HepG2 (cell line): ENCODE data around the gene OLAH. TPM values are rescaled to one million over a fixed set of nuclear protein-coding genes. Genes with fewer than 3 reads are reported as not detected.

Experiments
- ARID2 ChIP-seq: sonication (generic); formaldehyde crosslinking; IDR thresholded peaks from 2 replicates; pipeline ENCODE4 v1.8.1; 2022; ENCODE audit warnings: mild to moderate bottlenecking, missing genetic modification reagents, borderline replicate concordance
- CHD4 ChIP-seq: fragments of 200-600 bp; sonication (generic); IDR thresholded peaks from 2 replicates; pipeline ENCODE4 v1.7.0; 2017; ENCODE audit warnings: mild to moderate bottlenecking, low read length, borderline replicate concordance
- HOXA3 ChIP-seq: sonication (generic); formaldehyde crosslinking; IDR thresholded peaks from 2 replicates; pipeline ENCODE4 v1.5.0; 2020; ENCODE audit warnings: missing genetic modification reagents
- KLF6 ChIP-seq: IDR thresholded peaks from 2 replicates; pipeline ENCODE4 v1.8.0; 2016; ENCODE audit warnings: missing biosample characterization, missing genetic modification reagents
- NFAT5 ChIP-seq: sonication (generic); formaldehyde crosslinking; IDR thresholded peaks from 2 replicates; pipeline ENCODE4 v1.4.0; 2020; ENCODE audit warnings: missing genetic modification reagents
- NFYC ChIP-seq: IDR thresholded peaks from 2 replicates; pipeline ENCODE4 v1.6.1; 2016; ENCODE audit warnings: missing genetic modification reagents, missing compliant biosample characterization
- XRCC5 ChIP-seq: fragments of 200-400 bp; formaldehyde crosslinking; optimal IDR thresholded peaks from 2 replicates; pipeline ENCODE3; 2017; ENCODE audit warnings: mild to moderate bottlenecking, low read length
- ZBTB43 ChIP-seq: sonication (generic); formaldehyde crosslinking; conservative IDR thresholded peaks from 2 replicates; pipeline ENCODE4 v1.4.0; 2020; ENCODE audit warnings: missing genetic modification reagents
- ZFX ChIP-seq: sonication (generic); formaldehyde crosslinking; IDR thresholded peaks from 2 replicates; pipeline ENCODE4 v1.4.0; 2020; ENCODE audit warnings: mild to moderate bottlenecking, low read depth, missing genetic modification reagents, moderate library complexity
- ZNF143 ChIP-seq: sonication (generic); formaldehyde crosslinking; IDR thresholded peaks from 2 replicates; pipeline ENCODE4 v1.4.0; 2020; ENCODE audit warnings: missing genetic modification reagents
- ZNF20 ChIP-seq: sonication (generic); formaldehyde crosslinking; IDR thresholded peaks from 2 replicates; pipeline ENCODE4 v1.4.0; 2020; ENCODE audit warnings: mild to moderate bottlenecking, moderate library complexity, missing genetic modification reagents
- ZNF512B ChIP-seq: sonication (generic); formaldehyde crosslinking; IDR thresholded peaks from 2 replicates; pipeline ENCODE4 v1.5.1; 2020; ENCODE audit warnings: missing genetic modification reagents, mild to moderate bottlenecking, borderline replicate concordance
- ZNF530 ChIP-seq: sonication (generic); formaldehyde crosslinking; IDR thresholded peaks from 2 replicates; pipeline ENCODE4 v1.5.0; 2020; ENCODE audit warnings: low read depth, mild to moderate bottlenecking, missing genetic modification reagents
- ZNF746 ChIP-seq: sonication (generic); formaldehyde crosslinking; IDR thresholded peaks from 2 replicates; pipeline ENCODE4 v1.8.0; 2022; ENCODE audit warnings: mild to moderate bottlenecking, missing genetic modification reagents
- ZNF772 ChIP-seq: sonication (generic); formaldehyde crosslinking; IDR thresholded peaks from 2 replicates; pipeline ENCODE4 v1.5.0; 2020; ENCODE audit warnings: mild to moderate bottlenecking, missing genetic modification reagents
- polyA plus RNA-seq, 8 experiments: library from polyadenylated mRNA; depleted of rRNA in 3 of 8; stranded (reverse) in 7 of 8; unstranded in 1 of 8; fragments of >200 nt; fragmentation: Illumina TruSeq in 4 of 8; extraction: Trizol in 4 of 8; gene quantifications; 2 replicates each; pipeline versions ENCODE4 v1.2.1 to v1.2.3, GENCODE V29; 2011 to 2016; ENCODE audit warnings: low read depth in 4 of 8, missing spikeins in 1 of 8, mixed read lengths in 1 of 8; ENCODE audit not compliant: insufficient read depth in 1 of 8
- total RNA-seq, 5 experiments: library from RNA; depleted of rRNA; stranded (reverse); fragments of >200 nt; fragmentation: Illumina TruSeq; extraction: Trizol; gene quantifications; 2 replicates each; pipeline ENCODE4 v1.2.3, GENCODE V29; 2016; ENCODE audit warnings: low read depth in 1 of 5
- TF ChIP-seq, protein P1 (sequence below): sonication (generic); formaldehyde crosslinking; IDR thresholded peaks from 2 replicates; pipeline ENCODE4 v1.4.0; 2020; ENCODE audit warnings: missing genetic modification reagents
- TF ChIP-seq, protein P2 (sequence below): sonication (generic); formaldehyde crosslinking; IDR thresholded peaks from 2 replicates; pipeline ENCODE4 v1.8.0; 2022; ENCODE audit warnings: mild to moderate bottlenecking, missing genetic modification reagents

Gene OLAH
- total and polyA plus RNA-seq, 2 of the 13 experiments (the other 11 are each of a cell fraction or from before 2014, with no cell fraction given) = 0.13 TPM; not detected in 1

- TF ChIP-seq ZNF512B (CRISPR knock-in tag) (no peak), ZFX (peak; percentile 98), HOXA3 (CRISPR knock-in tag) (peak; percentile 66), ZNF746 (CRISPR knock-in tag) (no peak), ZNF772 (peak; percentile 93), KLF6 (CRISPR knock-in tag) (peak; percentile 92), NFYC (peak; percentile 5; the same call in 1 of the 2 replicates), XRCC5 (no peak), ZNF20 (CRISPR knock-in tag) (no peak), ARID2 (CRISPR knock-in tag) (peak; percentile 95), NFAT5 (peak; percentile 90), ZNF530 (no peak), CHD4 (no peak), ZBTB43 (CRISPR knock-in tag) (peak; percentile 62), ZNF143 (peak; percentile 53; the same call in 1 of the 2 replicates)
- TF ChIP-seq, protein P1, sequence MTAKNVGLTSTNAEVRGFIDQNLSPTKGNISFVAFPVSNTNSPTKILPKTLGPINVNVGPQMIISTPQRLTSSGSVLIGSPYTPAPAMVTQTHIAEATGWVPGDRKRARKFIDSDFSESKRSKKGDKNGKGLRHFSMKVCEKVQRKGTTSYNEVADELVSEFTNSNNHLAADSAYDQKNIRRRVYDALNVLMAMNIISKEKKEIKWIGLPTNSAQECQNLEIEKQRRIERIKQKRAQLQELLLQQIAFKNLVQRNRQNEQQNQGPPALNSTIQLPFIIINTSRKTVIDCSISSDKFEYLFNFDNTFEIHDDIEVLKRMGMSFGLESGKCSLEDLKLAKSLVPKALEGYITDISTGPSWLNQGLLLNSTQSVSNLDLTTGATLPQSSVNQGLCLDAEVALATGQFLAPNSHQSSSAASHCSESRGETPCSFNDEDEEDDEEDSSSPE (CRISPR knock-in tag) = peak; percentile 63
- TF ChIP-seq, protein P2, sequence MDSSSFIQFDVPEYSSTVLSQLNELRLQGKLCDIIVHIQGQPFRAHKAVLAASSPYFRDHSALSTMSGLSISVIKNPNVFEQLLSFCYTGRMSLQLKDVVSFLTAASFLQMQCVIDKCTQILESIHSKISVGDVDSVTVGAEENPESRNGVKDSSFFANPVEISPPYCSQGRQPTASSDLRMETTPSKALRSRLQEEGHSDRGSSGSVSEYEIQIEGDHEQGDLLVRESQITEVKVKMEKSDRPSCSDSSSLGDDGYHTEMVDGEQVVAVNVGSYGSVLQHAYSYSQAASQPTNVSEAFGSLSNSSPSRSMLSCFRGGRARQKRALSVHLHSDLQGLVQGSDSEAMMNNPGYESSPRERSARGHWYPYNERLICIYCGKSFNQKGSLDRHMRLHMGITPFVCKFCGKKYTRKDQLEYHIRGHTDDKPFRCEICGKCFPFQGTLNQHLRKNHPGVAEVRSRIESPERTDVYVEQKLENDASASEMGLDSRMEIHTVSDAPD = peak; percentile 82
These were observed 53.5 kb downstream of the OLAH start, which contains the start of gene RPP38 (continued) for GRCh38 chr10:15097011-15097812.
